HEK293 (cell line): ENCODE data around the gene SLC52A3.

Experiments used
- CTCF ChIA-PET: fragments of 350-600 bp; formaldehyde crosslinking; extraction: SDS; loops from one replicate; lab custom pipeline; 2021; ENCODE audit warnings: antibody characterized with exemption; lab: Yijun Ruan, JAX
- POLR2A ChIA-PET: fragments of 300-600 bp; formaldehyde crosslinking; extraction: SDS; loops from one replicate; lab custom pipeline; 2020; ENCODE audit warnings: antibody characterized with exemption, inconsistent platforms; lab: Yijun Ruan, JAX
- H3K27ac ChIP-seq: fragments of 200-500 bp; sonication (Bioruptor generic); 2 replicates; pipeline ENCODE4 v1.5.1; 2014; ENCODE audit warnings: low read depth, low read length, control low read depth, inconsistent platforms; ENCODE audit errors: extremely low read depth
- H3K36me3 ChIP-seq, 2 experiments: fragments of 200-500 bp in 1 of 2; sonication (Bioruptor generic) in 1 of 2; 1 replicate in 1 of 2; 2 replicates in 1 of 2; pipeline ENCODE4 v1.5.1; 2014 to 2017; ENCODE audit warnings: inconsistent platforms in 2 of 2, low read length in 2 of 2; ENCODE audit not compliant: control insufficient read depth in 2 of 2, insufficient read depth in 1 of 2
- H3K4me1 ChIP-seq: fragments of 200-500 bp; sonication (Bioruptor generic); 2 replicates; pipeline ENCODE4 v1.5.1; 2014; ENCODE audit warnings: mild to moderate bottlenecking, low read length, inconsistent platforms; ENCODE audit not compliant: control insufficient read depth, insufficient read depth
- H3K4me3 ChIP-seq: 2 replicates; pipeline ENCODE4 v1.5.1; 2011; ENCODE audit warnings: low read depth, mild to moderate bottlenecking, control low read depth, low read length, moderate library complexity
- H3K9me3 ChIP-seq: fragments of 200-500 bp; sonication (Bioruptor generic); 2 replicates; pipeline ENCODE4 v1.5.1; 2014; ENCODE audit warnings: low read depth, low read length, inconsistent platforms; ENCODE audit not compliant: control insufficient read depth, insufficient read depth
- OSR2 ChIP-seq: fragments of 450-650 bp; formaldehyde crosslinking; IDR thresholded peaks from 2 replicates; pipeline ENCODE4 v1.5.1; 2016; ENCODE audit warnings: missing biosample characterization, missing genetic modification characterization
- SCRT2 ChIP-seq: fragments of 450-650 bp; formaldehyde crosslinking; IDR thresholded peaks from 2 replicates; pipeline ENCODE4 v1.5.1; 2016; ENCODE audit warnings: missing biosample characterization, missing genetic modification characterization
- ZBTB44 ChIP-seq: fragments of 450-650 bp; IDR thresholded peaks from 2 replicates; pipeline ENCODE4 v1.5.1; 2018; ENCODE audit warnings: missing biosample characterization, mild to moderate bottlenecking, missing genetic modification characterization
- ZFP37 ChIP-seq: fragments of 450-650 bp; formaldehyde crosslinking; IDR thresholded peaks from 2 replicates; pipeline ENCODE4 v1.5.1; 2016; ENCODE audit warnings: missing biosample characterization, missing genetic modification characterization
- ZNF132 ChIP-seq: fragments of 450-650 bp; formaldehyde crosslinking; IDR thresholded peaks from 2 replicates; pipeline ENCODE4 v1.5.1; 2017; ENCODE audit warnings: missing biosample characterization, missing genetic modification characterization, borderline replicate concordance
- ZNF148 ChIP-seq: fragments of 450-650 bp; formaldehyde crosslinking; IDR thresholded peaks from 2 replicates; pipeline ENCODE4 v1.5.0; 2017; ENCODE audit warnings: missing biosample characterization, missing genetic modification characterization, borderline replicate concordance
- ZNF26 ChIP-seq: fragments of 450-650 bp; formaldehyde crosslinking; IDR thresholded peaks from 2 replicates; pipeline ENCODE4 v1.5.1; 2016; ENCODE audit warnings: missing biosample characterization, missing genetic modification characterization
- ZNF335 ChIP-seq: fragments of 450-650 bp; formaldehyde crosslinking; conservative IDR thresholded peaks from 2 replicates; pipeline ENCODE4 v1.5.1; 2016; ENCODE audit warnings: missing biosample characterization, missing genetic modification characterization
- ZNF37A ChIP-seq: fragments of 450-650 bp; IDR thresholded peaks from 2 replicates; pipeline ENCODE4 v1.5.1; 2018; ENCODE audit warnings: missing biosample characterization, missing genetic modification characterization
- ZNF391 ChIP-seq: fragments of 450-650 bp; formaldehyde crosslinking; IDR thresholded peaks from 2 replicates; pipeline ENCODE4 v1.5.1; 2016; ENCODE audit warnings: low read depth, missing biosample characterization, missing genetic modification characterization, borderline replicate concordance
- ZNF549 ChIP-seq: fragments of 450-650 bp; IDR thresholded peaks from 2 replicates; pipeline ENCODE4 v1.5.1; 2018; ENCODE audit warnings: missing biosample characterization, missing genetic modification characterization, mild to moderate bottlenecking, inconsistent platforms, moderate library complexity
- ZNF624 ChIP-seq: fragments of 450-650 bp; formaldehyde crosslinking; IDR thresholded peaks from 2 replicates; pipeline ENCODE4 v1.5.1; 2017; ENCODE audit warnings: missing biosample characterization, missing genetic modification characterization
- ZNF660 ChIP-seq: fragments of 450-650 bp; IDR thresholded peaks from 2 replicates; pipeline ENCODE4 v1.5.1; 2018; ENCODE audit warnings: missing biosample characterization, mild to moderate bottlenecking, missing genetic modification characterization
- ZNF776 ChIP-seq: fragments of 450-650 bp; formaldehyde crosslinking; IDR thresholded peaks from 2 replicates; pipeline ENCODE4 v1.5.0; 2017; ENCODE audit warnings: missing biosample characterization, missing genetic modification characterization, borderline replicate concordance
- TF ChIP-seq, protein P1 (sequence below): fragments of 450-650 bp; formaldehyde crosslinking; IDR thresholded peaks from 2 replicates; pipeline ENCODE4 v1.5.1; 2016; ENCODE audit warnings: missing biosample characterization, missing genetic modification characterization
- TF ChIP-seq, protein P2 (sequence below): fragments of 450-650 bp; formaldehyde crosslinking; IDR thresholded peaks from 2 replicates; pipeline ENCODE4; 2016; ENCODE audit warnings: missing biosample characterization, missing genetic modification characterization

Gene SLC52A3

GRCh38 chr20:719068-719467 is 49.2 kb downstream of the SLC52A3 start (continued):
- TF ChIP-seq ZNF148 (no peak), ZBTB44 (tag by site-specific recombination) (no peak)

- H3K4me1 ChIP-seq, result no peaks in the 10 kb centered on the region
- ChIA-PET CTCF (interaction anchor here (0.7 to 2.3 kb wide), 4 partner anchors 11 to 502 kb away, joined by 4 to 9 read pairs (median 6); no protein-coding TSS in a partner anchor), POLR2A (no interaction called here)
- no peak overlapping the region for H3K27ac ChIP-seq
- no peak for TF ChIP-seq ZNF26
- TF ChIP-seq, protein P1, sequence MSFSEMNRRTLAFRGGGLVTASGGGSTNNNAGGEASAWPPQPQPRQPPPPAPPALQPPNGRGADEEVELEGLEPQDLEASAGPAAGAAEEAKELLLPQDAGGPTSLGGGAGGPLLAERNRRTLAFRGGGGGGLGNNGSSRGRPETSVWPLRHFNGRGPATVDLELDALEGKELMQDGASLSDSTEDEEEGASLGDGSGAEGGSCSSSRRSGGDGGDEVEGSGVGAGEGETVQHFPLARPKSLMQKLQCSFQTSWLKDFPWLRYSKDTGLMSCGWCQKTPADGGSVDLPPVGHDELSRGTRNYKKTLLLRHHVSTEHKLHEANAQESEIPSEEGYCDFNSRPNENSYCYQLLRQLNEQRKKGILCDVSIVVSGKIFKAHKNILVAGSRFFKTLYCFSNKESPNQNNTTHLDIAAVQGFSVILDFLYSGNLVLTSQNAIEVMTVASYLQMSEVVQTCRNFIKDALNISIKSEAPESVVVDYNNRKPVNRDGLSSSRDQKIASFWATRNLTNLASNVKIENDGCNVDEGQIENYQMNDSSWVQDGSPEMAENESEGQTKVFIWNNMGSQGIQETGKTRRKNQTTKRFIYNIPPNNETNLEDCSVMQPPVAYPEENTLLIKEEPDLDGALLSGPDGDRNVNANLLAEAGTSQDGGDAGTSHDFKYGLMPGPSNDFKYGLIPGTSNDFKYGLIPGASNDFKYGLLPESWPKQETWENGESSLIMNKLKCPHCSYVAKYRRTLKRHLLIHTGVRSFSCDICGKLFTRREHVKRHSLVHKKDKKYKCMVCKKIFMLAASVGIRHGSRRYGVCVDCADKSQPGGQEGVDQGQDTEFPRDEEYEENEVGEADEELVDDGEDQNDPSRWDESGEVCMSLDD (tag by site-specific recombination), result no peak
- TF ChIP-seq, protein P2, sequence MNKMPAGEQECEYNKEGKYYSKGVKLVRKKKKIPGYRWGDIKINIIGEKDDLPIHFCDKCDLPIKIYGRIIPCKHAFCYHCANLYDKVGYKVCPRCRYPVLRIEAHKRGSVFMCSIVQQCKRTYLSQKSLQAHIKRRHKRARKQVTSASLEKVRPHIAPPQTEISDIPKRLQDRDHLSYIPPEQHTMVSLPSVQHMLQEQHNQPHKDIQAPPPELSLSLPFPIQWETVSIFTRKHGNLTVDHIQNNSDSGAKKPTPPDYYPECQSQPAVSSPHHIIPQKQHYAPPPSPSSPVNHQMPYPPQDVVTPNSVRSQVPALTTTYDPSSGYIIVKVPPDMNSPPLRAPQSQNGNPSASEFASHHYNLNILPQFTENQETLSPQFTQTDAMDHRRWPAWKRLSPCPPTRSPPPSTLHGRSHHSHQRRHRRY (tag by site-specific recombination), result no peak
- TF ChIP-seq ZNF37A (tag by site-specific recombination), result no peak
- no peak for TF ChIP-seq ZNF549
- no peak for TF ChIP-seq ZNF132 (tag by site-specific recombination)
- no peak for TF ChIP-seq SCRT2
- no peaks in the 10 kb centered on the region for H3K9me3 ChIP-seq
- H3K4me3 ChIP-seq, result no peak overlapping the region
- no peaks in the 10 kb centered on the region for H3K36me3 ChIP-seq
Observed at GRCh38 chr20:717832-718231, 50.5 kb downstream of the SLC52A3 start.

GRCh38 chr20:717271-717670 is 51.0 kb downstream of the SLC52A3 start:
- Histone ChIP-seq H3K4me3 (no peak overlapping the region), H3K36me3 (no peaks in the 10 kb centered on the region), H3K4me1 (no peaks in the 10 kb centered on the region), H3K9me3 (no peaks in the 10 kb centered on the region), H3K27ac (no peak overlapping the region)
- TF ChIP-seq OSR2 (no peak), ZNF660 (no peak), ZNF776 (tag by site-specific recombination) (no peak), ZNF391 (no peak), ZNF335 (tag by site-specific recombination) (no peak), ZFP37 (tag by site-specific recombination) (no peak), ZNF624 (tag by site-specific recombination) (no peak)
- POLR2A ChIA-PET, result no interaction called here
- CTCF ChIA-PET, result interaction anchor here (1.5 to 2.3 kb wide), 2 partner anchors 11 to 50 kb away, joined by 5 to 9 read pairs; no protein-coding TSS in a partner anchor
